Erythroblast (primary cell): ENCODE measurements around the gene POMT1.

Source experiments
- GATA1 ChIP-seq: IDR thresholded peaks from 2 replicates; pipeline ENCODE4 v1.6.1; 2011; ENCODE audit warnings: low read depth, mild to moderate bottlenecking, control low read depth, low read length, moderate library complexity
- POLR2A ChIP-seq: IDR thresholded peaks from 2 replicates; pipeline ENCODE4 v1.6.1; 2011; ENCODE audit warnings: mild to moderate bottlenecking, low read length

GRCh38 chr9:131523451-131524435 lies 21.0 kb downstream of the POMT1 start:
- TF ChIP-seq POLR2A, result no peak
- TF ChIP-seq GATA1, result no peak
